GM23338 (cell line): ENCODE measurements around the gene CYP11A1. TPM values are rescaled to one million over a fixed set of nuclear protein-coding genes. Genes with fewer than 3 reads are reported as not detected.

Source experiments
- ATAC-seq: fragments of 200-7000 bp; cut with Tn5 transposase; 3 replicates; pipeline ENCODE4 v1.9.1; 2020
- DNase-seq: peaks from one replicate; pipeline ENCODE4 v3.0.0-alpha.2; 2015; ENCODE audit warnings: low spot score
- H2AFZ ChIP-seq: fragments of 200-600 bp; sonication (generic); 2 replicates; pipeline ENCODE4 v1.8.0; 2016; ENCODE audit warnings: antibody characterized with exemption, mild to moderate bottlenecking, moderate library complexity
- H3F3A ChIP-seq: fragments of 200-600 bp; sonication (generic); replicated peaks from 2 replicates; pipeline ENCODE4 v1.8.0; 2017; ENCODE audit warnings: antibody characterized with exemption, mixed run types, low read depth
- H3K27ac ChIP-seq: fragments of 200-600 bp; sonication (generic); 2 replicates; pipeline ENCODE4 v1.6.1; 2016; ENCODE audit warnings: low read depth
- H3K27me3 ChIP-seq: fragments of 200-600 bp; sonication (generic); 2 replicates; pipeline ENCODE4 v1.8.0; 2016; ENCODE audit warnings: mild to moderate bottlenecking, mixed run types, moderate library complexity; ENCODE audit not compliant: insufficient read depth
- H3K36me3 ChIP-seq: fragments of 200-600 bp; sonication (generic); 2 replicates; pipeline ENCODE4 v1.8.0; 2016; ENCODE audit warnings: mild to moderate bottlenecking; ENCODE audit not compliant: insufficient read depth
- H3K4me1 ChIP-seq: fragments of 200-600 bp; sonication (generic); 2 replicates; pipeline ENCODE4 v1.8.0; 2016; ENCODE audit warnings: mild to moderate bottlenecking, moderate library complexity; ENCODE audit not compliant: insufficient read depth
- H3K4me2 ChIP-seq: fragments of 200-600 bp; sonication (generic); 2 replicates; pipeline ENCODE4 v1.7.1; 2017; ENCODE audit warnings: mixed run types
- H3K4me3 ChIP-seq: fragments of 200-600 bp; sonication (generic); 2 replicates; pipeline ENCODE4 v1.6.1; 2016; ENCODE audit warnings: mixed run types
- H3K79me2 ChIP-seq: fragments of 200-600 bp; sonication (generic); replicated peaks from 2 replicates; pipeline ENCODE4 v1.8.0; 2017; ENCODE audit warnings: mild to moderate bottlenecking; ENCODE audit not compliant: insufficient read depth
- H3K9me2 ChIP-seq: fragments of 200-600 bp; sonication (generic); 2 replicates; pipeline ENCODE4 v1.8.0; 2017; ENCODE audit not compliant: insufficient read depth
- H4K20me1 ChIP-seq: fragments of 200-600 bp; sonication (generic); replicated peaks from 2 replicates; pipeline ENCODE4 v1.8.0; 2017; ENCODE audit warnings: mild to moderate bottlenecking; ENCODE audit not compliant: insufficient read depth
- H3K27ac Mint-ChIP-seq: 2 replicates; pipeline ENCODE4 v1.8.0; 2020; ENCODE audit warnings: inconsistent platforms, mild to moderate bottlenecking, moderate library complexity, mixed read lengths
- H3K27me3 Mint-ChIP-seq: 3 replicates; pipeline ENCODE4 v1.8.0; 2022; ENCODE audit warnings: low read depth, mild to moderate bottlenecking, moderate library complexity, mixed read lengths, inconsistent platforms; ENCODE audit not compliant: insufficient read depth, poor library complexity
- H3K36me3 Mint-ChIP-seq: 3 replicates; pipeline ENCODE4 v1.8.0; 2021; ENCODE audit warnings: low read depth, mild to moderate bottlenecking, inconsistent platforms, moderate library complexity, mixed read lengths
- H3K4me1 Mint-ChIP-seq: 3 replicates; pipeline ENCODE4 v1.8.0; 2020; ENCODE audit warnings: mild to moderate bottlenecking, inconsistent platforms, mixed read lengths
- H3K4me3 Mint-ChIP-seq: 3 replicates; pipeline ENCODE4 v1.8.0; 2021; ENCODE audit warnings: moderate library complexity, mild to moderate bottlenecking, inconsistent platforms, mixed read lengths
- H3K9me3 Mint-ChIP-seq: 3 replicates; pipeline ENCODE4 v1.8.0; 2020; ENCODE audit warnings: moderate library complexity, mild to moderate bottlenecking, inconsistent platforms, mixed read lengths
- CREB1 ChIP-seq: fragments of 250-450 bp; sonication (Bioruptor Pico); IDR thresholded peaks from 2 replicates; pipeline ENCODE4 v1.5.0; 2020; ENCODE audit warnings: low read depth, mild to moderate bottlenecking, moderate library complexity
- EZH2 ChIP-seq: fragments of 200-600 bp; sonication (generic); IDR thresholded peaks from one replicate; pipeline ENCODE4 v1.8.0; 2017; ENCODE audit warnings: antibody characterized with exemption, mild to moderate bottlenecking, low read depth; ENCODE audit not compliant: unreplicated experiment
- EZH2phosphoT487 ChIP-seq: fragments of 200-600 bp; sonication (generic); IDR thresholded peaks from one replicate; pipeline ENCODE4 v1.8.1; 2018; ENCODE audit warnings: antibody characterized with exemption; ENCODE audit not compliant: unreplicated experiment
- JUNB ChIP-seq: IDR thresholded peaks from one replicate; pipeline ENCODE4 v1.6.1; 2016; ENCODE audit warnings: antibody characterized with exemption; ENCODE audit not compliant: unreplicated experiment
- NANOG ChIP-seq: IDR thresholded peaks from 2 replicates; pipeline ENCODE4 v1.6.1; 2016; ENCODE audit warnings: antibody characterized with exemption, borderline replicate concordance
- POLR2AphosphoS5 ChIP-seq: IDR thresholded peaks from 2 replicates; pipeline ENCODE4 v1.6.1; 2016; ENCODE audit warnings: antibody characterized with exemption, low read depth
- STAT1 ChIP-seq: IDR thresholded peaks from one replicate; pipeline ENCODE4 v1.6.1; 2016; ENCODE audit warnings: antibody characterized with exemption; ENCODE audit not compliant: unreplicated experiment
- ZNF114 ChIP-seq: fragments of 250-450 bp; sonication (Bioruptor Pico); IDR thresholded peaks from 2 replicates; pipeline ENCODE4 v1.5.0; 2020; ENCODE audit warnings: mild to moderate bottlenecking, moderate library complexity
- ZNF331 ChIP-seq: fragments of 250-450 bp; sonication (Bioruptor Pico); IDR thresholded peaks from 2 replicates; pipeline ENCODE4 v1.5.0; 2020; ENCODE audit warnings: low read depth, mild to moderate bottlenecking, moderate library complexity
- polyA plus RNA-seq: library from polyadenylated mRNA; unstranded; fragments of >200 nt; fragmentation: Nextera tagmentation; extraction: Ambion mirVana; gene quantifications from 2 replicates; pipeline ENCODE4 v1.2.1, GENCODE V29; 2016
- total RNA-seq: library from RNA; depleted of rRNA; stranded (reverse); fragments of >200 nt; shearing (Covaris generic); gene quantifications from 2 replicates; pipeline ENCODE4 v1.2.3, GENCODE V29; 2014
- TF ChIP-seq, protein P1 (sequence below): IDR thresholded peaks from 2 replicates; pipeline ENCODE4 v1.6.1; 2016; ENCODE audit warnings: antibody characterized with exemption
- TF ChIP-seq, protein P2 (sequence below): IDR thresholded peaks from one replicate; pipeline ENCODE4 v1.6.1; 2018; ENCODE audit warnings: antibody characterized with exemption; ENCODE audit not compliant: unreplicated experiment
- TF ChIP-seq, protein P3 (sequence below), 2 experiments: fragments of 200-600 bp in 1 of 2; sonication (generic) in 1 of 2; conservative IDR thresholded peaks; 2 replicates each; pipeline versions ENCODE4 v1.5.1 to v1.6.1; 2016 to 2017; ENCODE audit warnings: antibody characterized with exemption in 2 of 2, low read depth in 2 of 2, mild to moderate bottlenecking in 2 of 2, moderate library complexity in 1 of 2

Gene CYP11A1
- total and polyA plus RNA-seq, 2 experiments from 2014 or later: 1.2 to 1.7 TPM

DNA sequence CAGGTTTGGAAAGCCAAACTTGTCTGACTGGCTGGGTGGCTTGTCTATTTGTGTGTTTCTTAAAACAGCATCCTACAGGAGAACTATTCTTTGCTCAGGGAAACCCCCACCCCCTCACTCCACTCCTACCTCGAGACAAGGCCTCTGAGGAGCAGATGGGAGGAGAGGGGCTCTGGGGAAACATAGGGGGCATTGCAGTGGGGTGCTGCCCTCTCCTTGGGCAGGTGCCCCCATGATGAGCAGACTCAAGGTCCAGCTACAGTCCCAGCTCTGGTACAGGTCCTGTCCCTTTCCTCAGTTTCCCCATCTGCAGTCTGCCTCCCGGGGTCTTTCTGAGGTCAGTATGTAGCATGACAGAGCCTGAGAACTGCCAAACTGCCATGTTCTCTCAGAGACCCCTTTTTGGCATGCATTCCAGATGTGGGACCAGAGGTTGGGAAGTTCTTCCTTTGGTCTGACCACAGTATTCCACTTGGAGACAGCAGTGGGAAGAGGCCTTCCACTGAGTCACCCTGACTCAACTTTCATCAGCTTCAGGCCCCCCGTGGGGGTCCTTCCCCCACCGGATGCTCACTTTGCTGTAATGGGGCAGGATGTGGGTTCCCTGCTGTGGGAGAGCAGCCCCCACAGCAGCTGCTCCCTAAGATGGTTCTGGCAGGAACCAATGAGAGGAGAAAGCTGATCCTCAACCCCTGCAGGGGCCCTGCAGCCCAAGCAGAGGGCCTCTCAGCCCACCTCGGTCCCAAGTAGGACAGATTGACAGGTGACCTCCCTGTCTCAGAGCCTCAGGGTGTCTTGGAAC, 32.3 kb upstream of the CYP11A1 start (continued):
- TF ChIP-seq CREB1 (no peak), NANOG (no peak), EZH2phosphoT487 (no peak), POLR2AphosphoS5 (no peak), STAT1 (no peak), ZNF331 (no peak), EZH2 (no peak)
- TF ChIP-seq, protein P1, sequence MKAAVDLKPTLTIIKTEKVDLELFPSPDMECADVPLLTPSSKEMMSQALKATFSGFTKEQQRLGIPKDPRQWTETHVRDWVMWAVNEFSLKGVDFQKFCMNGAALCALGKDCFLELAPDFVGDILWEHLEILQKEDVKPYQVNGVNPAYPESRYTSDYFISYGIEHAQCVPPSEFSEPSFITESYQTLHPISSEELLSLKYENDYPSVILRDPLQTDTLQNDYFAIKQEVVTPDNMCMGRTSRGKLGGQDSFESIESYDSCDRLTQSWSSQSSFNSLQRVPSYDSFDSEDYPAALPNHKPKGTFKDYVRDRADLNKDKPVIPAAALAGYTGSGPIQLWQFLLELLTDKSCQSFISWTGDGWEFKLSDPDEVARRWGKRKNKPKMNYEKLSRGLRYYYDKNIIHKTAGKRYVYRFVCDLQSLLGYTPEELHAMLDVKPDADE: no peak

DNA sequence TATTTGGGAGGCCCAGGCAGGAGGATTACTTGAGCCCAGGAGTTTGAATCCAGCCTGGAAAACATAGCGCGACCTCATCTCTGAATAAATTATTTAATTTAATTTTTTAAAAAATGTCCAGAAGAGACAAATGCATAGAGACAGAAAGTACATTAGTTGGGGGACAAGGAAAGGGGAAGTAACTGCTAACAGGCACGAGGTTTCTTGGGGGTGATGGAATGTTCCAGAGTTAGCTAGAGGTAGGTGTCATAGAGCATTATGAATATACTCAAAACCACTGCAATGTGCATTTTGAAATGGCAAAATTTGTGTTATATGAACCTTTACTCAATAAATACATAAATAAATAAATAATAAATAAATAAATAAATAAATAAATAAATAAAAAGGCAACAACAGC, 31.7 kb upstream of the CYP11A1 start:
- Histone ChIP-seq H3K36me3 (no peaks in the 10 kb centered on the region), H3K27ac (no peak overlapping the region), H4K20me1 (no peaks in the 10 kb centered on the region), H3K9me2 (no peaks in the 10 kb centered on the region), H2AFZ (no peak overlapping the region), H3K27me3 (no peaks in the 10 kb centered on the region), H3K4me1 (peaks cover 5% of the 10 kb centered on the region; the same call in 1 of the 2 replicates), H3K79me2 (no peaks in the 10 kb centered on the region), H3K4me3 (no peak overlapping the region), H3F3A (no peaks in the 10 kb centered on the region), H3K4me2 (no peak overlapping the region)
- no peak for ATAC-seq
- DNase-seq: no peak
- Mint-ChIP-seq H3K9me3 (no peaks in the 10 kb centered on the region), H3K27ac (no peak overlapping the region), H3K36me3 (no peaks in the 10 kb centered on the region), H3K4me3 (no peak overlapping the region), H3K27me3 (peaks cover 15% of the 10 kb centered on the region), H3K4me1 (peaks cover 21% of the 10 kb centered on the region)
- TF ChIP-seq ZNF114 (CRISPR knock-in tag): no peak
- TF ChIP-seq, protein P2, sequence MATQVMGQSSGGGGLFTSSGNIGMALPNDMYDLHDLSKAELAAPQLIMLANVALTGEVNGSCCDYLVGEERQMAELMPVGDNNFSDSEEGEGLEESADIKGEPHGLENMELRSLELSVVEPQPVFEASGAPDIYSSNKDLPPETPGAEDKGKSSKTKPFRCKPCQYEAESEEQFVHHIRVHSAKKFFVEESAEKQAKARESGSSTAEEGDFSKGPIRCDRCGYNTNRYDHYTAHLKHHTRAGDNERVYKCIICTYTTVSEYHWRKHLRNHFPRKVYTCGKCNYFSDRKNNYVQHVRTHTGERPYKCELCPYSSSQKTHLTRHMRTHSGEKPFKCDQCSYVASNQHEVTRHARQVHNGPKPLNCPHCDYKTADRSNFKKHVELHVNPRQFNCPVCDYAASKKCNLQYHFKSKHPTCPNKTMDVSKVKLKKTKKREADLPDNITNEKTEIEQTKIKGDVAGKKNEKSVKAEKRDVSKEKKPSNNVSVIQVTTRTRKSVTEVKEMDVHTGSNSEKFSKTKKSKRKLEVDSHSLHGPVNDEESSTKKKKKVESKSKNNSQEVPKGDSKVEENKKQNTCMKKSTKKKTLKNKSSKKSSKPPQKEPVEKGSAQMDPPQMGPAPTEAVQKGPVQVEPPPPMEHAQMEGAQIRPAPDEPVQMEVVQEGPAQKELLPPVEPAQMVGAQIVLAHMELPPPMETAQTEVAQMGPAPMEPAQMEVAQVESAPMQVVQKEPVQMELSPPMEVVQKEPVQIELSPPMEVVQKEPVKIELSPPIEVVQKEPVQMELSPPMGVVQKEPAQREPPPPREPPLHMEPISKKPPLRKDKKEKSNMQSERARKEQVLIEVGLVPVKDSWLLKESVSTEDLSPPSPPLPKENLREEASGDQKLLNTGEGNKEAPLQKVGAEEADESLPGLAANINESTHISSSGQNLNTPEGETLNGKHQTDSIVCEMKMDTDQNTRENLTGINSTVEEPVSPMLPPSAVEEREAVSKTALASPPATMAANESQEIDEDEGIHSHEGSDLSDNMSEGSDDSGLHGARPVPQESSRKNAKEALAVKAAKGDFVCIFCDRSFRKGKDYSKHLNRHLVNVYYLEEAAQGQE: no peak
- TF ChIP-seq POLR2AphosphoS5: no peak
- TF ChIP-seq EZH2: no peak
- TF ChIP-seq EZH2phosphoT487: no peak
- TF ChIP-seq CREB1: no peak
- no peak for TF ChIP-seq JUNB
- TF ChIP-seq, protein P1: no peak
- no peak for TF ChIP-seq NANOG
- TF ChIP-seq STAT1: no peak
- TF ChIP-seq ZNF331: no peak
- TF ChIP-seq, protein P3, sequence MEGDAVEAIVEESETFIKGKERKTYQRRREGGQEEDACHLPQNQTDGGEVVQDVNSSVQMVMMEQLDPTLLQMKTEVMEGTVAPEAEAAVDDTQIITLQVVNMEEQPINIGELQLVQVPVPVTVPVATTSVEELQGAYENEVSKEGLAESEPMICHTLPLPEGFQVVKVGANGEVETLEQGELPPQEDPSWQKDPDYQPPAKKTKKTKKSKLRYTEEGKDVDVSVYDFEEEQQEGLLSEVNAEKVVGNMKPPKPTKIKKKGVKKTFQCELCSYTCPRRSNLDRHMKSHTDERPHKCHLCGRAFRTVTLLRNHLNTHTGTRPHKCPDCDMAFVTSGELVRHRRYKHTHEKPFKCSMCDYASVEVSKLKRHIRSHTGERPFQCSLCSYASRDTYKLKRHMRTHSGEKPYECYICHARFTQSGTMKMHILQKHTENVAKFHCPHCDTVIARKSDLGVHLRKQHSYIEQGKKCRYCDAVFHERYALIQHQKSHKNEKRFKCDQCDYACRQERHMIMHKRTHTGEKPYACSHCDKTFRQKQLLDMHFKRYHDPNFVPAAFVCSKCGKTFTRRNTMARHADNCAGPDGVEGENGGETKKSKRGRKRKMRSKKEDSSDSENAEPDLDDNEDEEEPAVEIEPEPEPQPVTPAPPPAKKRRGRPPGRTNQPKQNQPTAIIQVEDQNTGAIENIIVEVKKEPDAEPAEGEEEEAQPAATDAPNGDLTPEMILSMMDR (conservative IDR thresholded peaks at IDR 0.05; ENCODE audit: low read depth in 2 of 2): no peak
